SKM-1 treated with dmso at 0.1 percent for 144 hours (cell line): ENCODE measurements around the gene ABCG1.
"Not testable (repeated sequence)": the region's sequence is repeated elsewhere in the genome, so short reads cannot be mapped to it uniquely, and the experiment has no call there.

Source experiments
- DNase-seq: peaks from one replicate; lab custom pipeline; 2025; ENCODE audit not compliant: unreplicated experiment; lab: John Stamatoyannopoulos, UW

The ABCG1 gene

GRCh38 chr21:42288962-42289361, 70.0 kb downstream of the ABCG1 start:
- DNase-seq: no peak

DNA sequence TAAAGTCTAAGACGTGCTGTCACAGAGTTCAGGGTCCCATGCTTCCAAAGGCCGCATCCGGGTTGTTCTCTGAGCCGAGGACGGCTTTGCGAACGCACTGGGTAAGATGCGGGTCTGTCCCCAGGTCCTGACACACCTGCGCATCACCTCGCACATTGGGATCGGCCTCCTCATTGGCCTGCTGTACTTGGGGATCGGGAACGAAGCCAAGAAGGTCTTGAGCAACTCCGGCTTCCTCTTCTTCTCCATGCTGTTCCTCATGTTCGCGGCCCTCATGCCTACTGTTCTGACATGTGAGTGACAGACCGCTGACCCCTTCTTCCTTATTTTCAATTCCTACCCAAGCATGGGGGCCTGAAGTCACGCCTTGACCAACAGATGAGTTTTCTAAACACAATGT, 71.0 kb downstream of the ABCG1 start:
- DNase-seq: peak; percentile 20

- no peak for DNase-seq
These were observed 71.6 kb downstream of the ABCG1 start for GRCh38 chr21:42290505-42290904.

- no peak for DNase-seq
These were observed 72.2 kb downstream of the ABCG1 start for GRCh38 chr21:42291003-42291750.

GRCh38 chr21:42291751-42292562, 73.0 kb downstream of the ABCG1 start:
- no peak for DNase-seq

GRCh38 chr21:42292563-42293142, 73.7 kb downstream of the ABCG1 start:
- not testable (repeated sequence) for DNase-seq

- no peak for DNase-seq
These were observed 74.8 kb downstream of the ABCG1 start for GRCh38 chr21:42293649-42294272.

DNA sequence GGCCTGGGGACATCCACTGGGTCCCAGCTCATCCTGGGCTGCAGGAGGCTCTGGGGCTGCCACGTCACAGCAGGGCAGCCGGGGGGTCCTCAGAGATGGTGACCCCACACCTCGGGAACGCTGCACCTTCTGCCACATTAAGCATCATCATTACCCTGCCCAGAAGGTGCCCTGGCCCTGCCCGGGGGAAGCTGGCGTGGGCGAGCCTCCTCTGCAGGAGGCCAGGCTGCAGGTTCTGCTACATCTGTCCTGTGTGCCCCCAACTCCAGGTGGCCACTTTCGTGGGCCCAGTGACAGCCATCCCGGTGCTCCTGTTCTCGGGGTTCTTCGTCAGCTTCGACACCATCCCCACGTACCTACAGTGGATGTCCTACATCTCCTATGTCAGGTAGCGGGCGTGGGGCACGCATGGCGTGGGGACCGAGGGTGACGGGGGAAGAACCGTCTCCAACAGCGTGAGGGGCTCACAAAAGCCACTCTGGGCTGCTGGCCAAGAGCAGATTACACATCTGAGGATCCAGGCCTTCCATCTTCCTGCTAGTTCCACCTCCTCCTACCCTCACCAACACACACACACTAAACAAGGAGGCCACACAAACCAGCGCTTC, 75.4 kb downstream of the ABCG1 start:
- DNase-seq: no peak

DNA sequence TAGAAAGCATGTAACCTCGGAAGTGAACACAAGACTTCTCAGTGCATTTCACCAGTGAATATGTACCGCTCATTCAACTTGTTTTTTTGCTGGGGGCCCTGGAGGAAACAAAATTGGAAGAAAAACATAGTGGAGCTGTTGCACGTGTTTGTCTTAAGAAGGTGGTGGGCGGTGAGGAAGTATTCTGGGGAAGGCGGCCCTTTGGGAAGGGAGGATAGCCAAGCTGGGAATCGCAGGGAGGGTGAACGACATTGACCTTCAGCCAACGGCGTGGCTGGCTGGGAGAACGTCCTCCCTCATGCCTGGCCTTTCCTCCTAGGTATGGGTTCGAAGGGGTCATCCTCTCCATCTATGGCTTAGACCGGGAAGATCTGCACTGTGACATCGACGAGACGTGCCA, 76.9 kb downstream of the ABCG1 start:
- DNase-seq: no peak

DNA sequence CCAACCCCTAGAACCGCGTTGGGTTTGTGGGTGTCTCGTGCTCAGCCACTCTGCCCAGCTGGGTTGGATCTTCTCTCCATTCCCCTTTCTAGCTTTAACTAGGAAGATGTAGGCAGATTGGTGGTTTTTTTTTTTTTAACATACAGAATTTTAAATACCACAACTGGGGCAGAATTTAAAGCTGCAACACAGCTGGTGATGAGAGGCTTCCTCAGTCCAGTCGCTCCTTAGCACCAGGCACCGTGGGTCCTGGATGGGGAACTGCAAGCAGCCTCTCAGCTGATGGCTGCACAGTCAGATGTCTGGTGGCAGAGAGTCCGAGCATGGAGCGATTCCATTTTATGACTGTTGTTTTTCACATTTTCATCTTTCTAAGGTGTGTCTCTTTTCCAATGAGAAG, 77.6 kb downstream of the ABCG1 start:
- no peak for DNase-seq

DNA sequence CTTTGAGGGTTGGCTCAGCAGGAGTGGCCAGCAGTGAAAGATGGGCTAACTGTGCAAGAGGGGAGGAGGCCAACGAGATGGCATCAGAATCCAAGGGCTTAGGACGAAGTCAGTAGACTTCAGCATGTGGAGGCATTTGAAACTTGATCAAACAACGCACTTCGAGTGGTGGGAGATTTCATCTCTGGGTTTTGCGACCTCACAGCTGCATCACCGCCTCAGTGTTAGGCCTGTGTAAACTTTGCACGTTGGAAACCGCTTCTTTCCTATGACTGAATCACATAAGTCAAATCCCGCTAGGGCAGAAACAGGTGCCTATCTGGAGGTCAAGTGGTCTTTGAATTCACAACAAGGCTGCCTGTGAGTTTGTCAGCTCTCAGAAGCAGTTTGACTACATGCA, 78.4 kb downstream of the ABCG1 start:
- DNase-seq: no peak

DNA sequence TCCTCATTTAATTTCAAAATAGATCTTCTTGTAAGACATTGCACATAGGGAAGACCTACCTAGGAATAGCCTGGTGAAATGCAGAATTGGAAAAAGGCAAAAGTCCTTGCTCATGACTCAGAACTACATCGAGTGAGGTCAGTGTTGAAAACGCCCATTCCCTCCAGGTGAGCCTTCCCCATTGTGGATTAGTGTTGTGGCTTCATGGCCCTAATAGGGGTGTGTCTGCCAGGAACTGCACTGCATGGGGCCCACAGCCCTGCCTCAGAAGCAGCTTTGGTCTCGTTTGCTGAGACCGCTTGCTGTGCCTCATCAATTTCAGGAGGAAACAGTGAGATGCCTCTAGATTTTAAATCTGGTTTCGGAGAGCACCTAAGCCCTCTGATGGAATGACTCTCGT, 79.3 kb downstream of the ABCG1 start:
- DNase-seq: no peak

DNA sequence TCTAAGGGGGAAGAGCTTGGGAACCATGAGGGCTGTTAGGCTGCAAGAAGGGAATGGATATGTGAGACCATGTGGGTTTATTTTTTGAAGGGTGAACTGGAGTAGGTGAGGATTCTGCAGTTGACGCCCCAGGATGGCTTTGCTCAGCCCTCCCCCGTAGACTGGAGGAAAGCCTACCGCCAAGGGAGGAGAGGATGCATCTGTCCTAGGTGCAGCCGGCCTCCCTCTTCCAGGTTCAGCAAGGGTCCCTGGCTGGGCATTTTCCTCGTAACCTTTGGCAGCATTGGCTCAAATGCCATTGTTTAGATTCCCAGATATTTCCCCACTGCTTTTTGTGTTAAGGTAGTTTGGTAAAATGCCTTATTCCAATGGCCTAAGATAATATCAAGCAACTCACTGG, 79.7 kb downstream of the ABCG1 start:
- DNase-seq: no peak

- peak; percentile 31 for DNase-seq
These were observed 80.5 kb downstream of the ABCG1 start for GRCh38 chr21:42299324-42300044.

GRCh38 chr21:42300045-42300583, 81.2 kb downstream of the ABCG1 start:
- DNase-seq: no peak

DNA sequence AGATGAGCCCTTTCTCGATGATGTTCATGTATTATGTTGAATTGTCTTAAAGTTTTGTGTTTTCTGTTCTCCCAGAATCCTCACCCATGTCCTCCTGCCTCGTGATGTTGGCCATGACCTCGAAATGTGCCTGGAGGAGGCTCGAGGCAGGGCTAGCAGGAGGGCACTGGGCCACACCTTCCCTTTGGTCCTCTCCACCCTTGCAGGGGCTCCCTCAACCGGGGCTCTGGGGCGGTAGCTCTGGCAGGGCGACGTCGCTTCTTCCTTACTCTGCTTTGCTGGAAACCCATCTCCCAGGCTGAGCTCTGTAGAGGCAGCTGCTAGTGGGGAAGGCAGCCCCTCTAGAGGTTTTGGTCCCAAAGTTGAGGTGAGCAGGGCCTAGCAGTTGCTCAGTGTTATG, 82.0 kb downstream of the ABCG1 start:
- no peak for DNase-seq

DNA sequence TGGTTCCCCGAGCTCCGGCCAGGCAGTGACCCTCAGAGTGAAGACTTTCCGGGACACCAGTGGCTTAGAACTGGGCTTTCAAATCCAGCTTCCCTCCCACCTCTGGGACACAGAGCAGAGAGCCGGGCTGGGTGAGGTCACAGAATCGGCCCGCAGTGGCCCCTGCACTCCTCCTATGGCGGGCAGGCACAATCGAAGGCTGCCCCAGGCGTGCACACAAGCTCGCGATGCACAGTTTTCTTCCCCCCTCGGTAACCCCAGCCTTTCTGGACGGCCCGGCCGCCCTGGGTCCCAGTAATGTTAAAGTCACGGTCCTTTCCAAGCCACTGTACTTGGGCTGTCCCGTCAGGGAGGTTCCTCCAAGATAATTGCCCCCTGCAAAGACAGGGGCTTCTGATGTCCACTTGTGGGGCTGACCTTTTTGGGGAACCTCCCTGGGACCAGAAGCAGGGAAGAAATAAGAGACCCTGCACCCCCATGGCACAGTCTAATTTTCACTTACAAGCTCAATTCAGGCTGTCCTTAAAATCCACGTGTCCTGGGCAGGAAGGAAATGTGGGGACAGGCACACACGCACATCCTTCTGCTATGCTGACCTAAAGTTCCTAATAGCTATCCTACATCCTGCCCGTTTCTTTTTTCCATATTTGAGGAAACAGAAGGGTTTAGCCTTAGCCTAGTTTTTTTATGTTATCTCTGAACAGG, 82.6 kb downstream of the ABCG1 start:
- DNase-seq: no peak

DNA sequence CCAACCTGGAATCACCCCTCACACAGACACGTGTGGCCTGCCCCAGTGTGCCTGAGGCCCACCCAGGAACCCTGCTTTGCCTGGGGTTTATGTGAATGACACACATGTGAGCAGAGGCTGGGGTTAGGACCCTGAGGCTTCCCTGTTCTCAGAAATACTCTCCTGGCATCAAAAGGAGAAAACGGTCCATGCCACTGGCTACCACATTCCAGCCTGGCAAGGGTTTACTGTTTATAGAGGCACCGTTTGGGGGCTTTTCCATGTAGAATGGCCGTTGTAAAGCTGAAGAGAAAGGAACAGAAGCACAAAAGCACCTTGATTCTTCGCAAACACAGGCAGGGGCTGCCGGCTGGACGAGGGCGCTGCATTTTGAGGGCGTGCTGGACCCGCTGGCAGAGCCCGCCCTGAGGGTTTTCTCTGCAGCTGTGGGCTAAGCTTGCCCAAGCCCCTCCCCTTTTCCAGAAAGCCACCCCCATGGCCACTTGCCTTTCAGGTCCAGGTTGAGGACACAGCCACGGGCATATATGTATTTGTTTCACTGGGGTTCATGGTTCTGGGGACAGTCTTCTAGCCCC, 83.2 kb downstream of the ABCG1 start:
- DNase-seq: no peak

- no peak for DNase-seq
These were observed 83.9 kb downstream of the ABCG1 start for GRCh38 chr21:42302794-42303193.
